Nephron progenitor cell (in vitro differentiated cells): Measurements from ENCODE around the gene PRICKLE1.

Experiments used
- DNase-seq: peaks from one replicate; pipeline ENCODE4 v3.0.0; 2021
- H3K27ac Mint-ChIP-seq: 2 replicates; pipeline ENCODE4 v1.8.0; 2021; ENCODE audit warnings: mild to moderate bottlenecking, moderate library complexity, mixed read lengths
- H3K27me3 Mint-ChIP-seq: 2 replicates; pipeline ENCODE4 v1.8.0; 2021; ENCODE audit warnings: mild to moderate bottlenecking, low read depth, mixed read lengths; ENCODE audit not compliant: poor library complexity
- H3K36me3 Mint-ChIP-seq: 2 replicates; pipeline ENCODE4 v1.8.0; 2021; ENCODE audit warnings: low read depth, mixed read lengths
- H3K4me1 Mint-ChIP-seq: 2 replicates; pipeline ENCODE4 v1.8.0; 2021; ENCODE audit warnings: mixed read lengths
- H3K4me3 Mint-ChIP-seq: 2 replicates; pipeline ENCODE4 v1.8.0; 2021; ENCODE audit warnings: mild to moderate bottlenecking, moderate library complexity, mixed read lengths
- H3K9me3 Mint-ChIP-seq: 2 replicates; pipeline ENCODE4 v1.8.0; 2021; ENCODE audit warnings: mild to moderate bottlenecking, moderate library complexity, mixed read lengths
- CTCF ChIP-seq: fragments of 200-600 bp; sonication (generic); IDR thresholded peaks from 2 replicates; pipeline ENCODE4 v1.5.0; 2021; ENCODE audit warnings: antibody characterized with exemption

The PRICKLE1 gene

GRCh38 chr12:42482041-42482747 is 107.4 kb downstream of the PRICKLE1 start:
- no peak for DNase-seq
- no peak overlapping the region for H3K27ac Mint-ChIP-seq
- H3K4me1 Mint-ChIP-seq = peaks cover 64% of the 10 kb centered on the region

GRCh38 chr12:42481368-42481767 is 108.2 kb downstream of the PRICKLE1 start:
- peak overlapping the region; percentile 93 for H3K4me3 Mint-ChIP-seq
- no peak for TF ChIP-seq CTCF
- H3K36me3 Mint-ChIP-seq = peaks cover 11% of the 10 kb centered on the region
- H3K4me1 Mint-ChIP-seq = peaks cover 56% of the 10 kb centered on the region
- H3K27ac Mint-ChIP-seq = no peak overlapping the region
- H3K27me3 Mint-ChIP-seq = peaks cover 3% of the 10 kb centered on the region
- DNase-seq = no peak
- H3K9me3 Mint-ChIP-seq = no peaks in the 10 kb centered on the region

More at GRCh38 chr12:42482041-42482747, 107.4 kb downstream of the PRICKLE1 start:
- H3K27me3 Mint-ChIP-seq = peaks cover 3% of the 10 kb centered on the region
- peaks cover 11% of the 10 kb centered on the region for H3K36me3 Mint-ChIP-seq
- peak overlapping the region; percentile 93 for H3K4me3 Mint-ChIP-seq
- H3K9me3 Mint-ChIP-seq = no peaks in the 10 kb centered on the region
- no peak for TF ChIP-seq CTCF

- no peaks in the 10 kb centered on the region for H3K9me3 Mint-ChIP-seq
- no peak overlapping the region for H3K27ac Mint-ChIP-seq
- no peak for TF ChIP-seq CTCF
- H3K4me1 Mint-ChIP-seq = peaks cover 56% of the 10 kb centered on the region
- H3K4me3 Mint-ChIP-seq = no peak overlapping the region
- no peak for DNase-seq
- peaks cover 11% of the 10 kb centered on the region for H3K36me3 Mint-ChIP-seq
- H3K27me3 Mint-ChIP-seq = peaks cover 3% of the 10 kb centered on the region
These were observed 111.6 kb downstream of the PRICKLE1 start for GRCh38 chr12:42477941-42478340.

- no peak for DNase-seq
- H3K9me3 Mint-ChIP-seq = no peaks in the 10 kb centered on the region
- H3K27ac Mint-ChIP-seq = peak overlapping the region; percentile 96
- TF ChIP-seq CTCF = no peak
- no peak overlapping the region for H3K4me3 Mint-ChIP-seq
- H3K27me3 Mint-ChIP-seq = peaks cover 3% of the 10 kb centered on the region
- H3K36me3 Mint-ChIP-seq = peaks cover 28% of the 10 kb centered on the region
- H3K4me1 Mint-ChIP-seq = peaks cover 60% of the 10 kb centered on the region
These were observed 114.4 kb downstream of the PRICKLE1 start for GRCh38 chr12:42475106-42475505.

GRCh38 chr12:42474391-42474790 is 115.2 kb downstream of the PRICKLE1 start:
- H3K27ac Mint-ChIP-seq = peak overlapping the region; percentile 96
- no peak for TF ChIP-seq CTCF
- no peak for DNase-seq

GRCh38 chr12:42473561-42473960 is 116.0 kb downstream of the PRICKLE1 start:
- Mint-ChIP-seq H3K27ac (no peak overlapping the region), H3K9me3 (no peaks in the 10 kb centered on the region), H3K36me3 (peaks cover 43% of the 10 kb centered on the region), H3K4me3 (no peak overlapping the region), H3K4me1 (peaks cover 71% of the 10 kb centered on the region), H3K27me3 (peaks cover 3% of the 10 kb centered on the region)
- TF ChIP-seq CTCF = no peak
- no peak for DNase-seq

More at GRCh38 chr12:42474391-42474790, 115.2 kb downstream of the PRICKLE1 start:
- Mint-ChIP-seq H3K9me3 (no peaks in the 10 kb centered on the region), H3K4me3 (no peak overlapping the region), H3K36me3 (peaks cover 35% of the 10 kb centered on the region), H3K4me1 (peaks cover 64% of the 10 kb centered on the region), H3K27me3 (peaks cover 3% of the 10 kb centered on the region)
